ENCODE measurements around the gene PSENEN.
"Not testable (repeated sequence)": the region's sequence is repeated elsewhere in the genome, so short reads cannot be mapped to it uniquely, and the experiment has no call there.

The PSENEN gene

DNA sequence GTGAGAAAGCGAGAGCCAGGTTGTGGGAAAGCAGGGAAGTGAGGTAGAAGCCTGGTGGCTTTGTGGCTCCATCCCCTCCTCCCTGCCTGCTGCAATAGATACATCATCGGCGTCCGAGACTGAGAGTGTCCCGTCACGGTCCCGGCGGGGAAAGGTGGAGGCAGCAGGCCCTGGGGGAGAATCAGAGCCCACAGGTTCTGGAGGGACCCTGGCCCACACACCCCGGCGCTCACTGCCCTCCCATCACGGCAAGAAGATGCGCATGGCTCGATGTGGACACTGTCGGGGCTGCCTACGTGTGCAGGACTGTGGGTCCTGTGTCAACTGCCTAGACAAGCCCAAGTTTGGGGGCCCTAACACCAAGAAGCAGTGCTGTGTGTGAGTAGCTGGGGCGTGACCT is 22.6 kb upstream of the PSENEN start:
- no peak for DNase-seq (ENCODE audit: low read depth)

DNA sequence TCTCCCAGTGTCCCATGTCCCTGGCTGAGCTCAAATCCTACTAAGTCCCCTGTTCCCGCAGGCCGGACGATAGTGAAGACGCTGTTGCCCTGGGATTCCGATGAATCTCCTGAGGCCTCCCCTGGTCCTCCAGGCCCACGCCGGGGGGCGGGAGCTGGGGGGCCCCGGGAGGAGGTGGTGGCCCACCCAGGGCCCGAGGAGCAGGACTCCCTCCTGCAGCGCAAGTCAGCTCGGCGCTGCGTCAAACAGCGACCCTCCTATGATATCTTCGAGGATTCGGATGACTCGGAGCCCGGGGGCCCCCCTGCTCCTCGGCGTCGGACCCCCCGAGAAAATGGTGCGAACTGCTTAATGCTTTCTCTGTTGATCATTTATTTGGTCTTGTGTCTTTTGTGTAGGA is 21.8 kb upstream of the PSENEN start:
- H3K4me3 ChIP-seq (ENCODE audit: low read depth, low read length), result no peak overlapping the region
- no peak for TF ChIP-seq CTCF (IDR thresholded peaks at IDR 0.05; ENCODE audit: control insufficient read depth, extremely low read depth, insufficient read depth)
- DNase-seq (ENCODE audit: low read depth), result no peak

More for the DNA sequence above, 22.6 kb upstream of the PSENEN start:
- TF ChIP-seq CTCF (IDR thresholded peaks at IDR 0.05; ENCODE audit: control insufficient read depth, extremely low read depth, insufficient read depth), result no peak
- no peak overlapping the region for H3K4me3 ChIP-seq (ENCODE audit: low read depth, low read length)

DNA sequence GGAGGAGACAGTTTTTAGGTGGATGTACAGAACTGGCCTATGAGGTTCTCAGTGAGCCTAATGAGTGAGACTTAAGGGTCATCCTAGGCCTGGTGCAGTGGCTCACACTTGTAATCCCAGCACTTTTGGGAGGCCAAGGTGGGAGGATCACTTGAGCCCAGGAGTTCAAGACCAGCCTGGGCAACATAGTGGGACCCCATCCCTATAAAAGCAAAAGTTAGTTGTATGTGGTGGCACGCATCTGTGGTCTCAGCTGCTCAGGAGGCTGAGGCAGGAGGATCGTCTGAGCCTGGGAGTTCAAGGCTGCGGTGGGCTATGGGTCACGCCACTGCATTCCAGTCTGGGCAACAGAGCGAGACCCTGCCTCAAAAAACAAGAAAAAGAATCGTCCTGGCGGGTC is 21.3 kb upstream of the PSENEN start:
- not testable (repeated sequence) for DNase-seq (ENCODE audit: low read depth)

DNA sequence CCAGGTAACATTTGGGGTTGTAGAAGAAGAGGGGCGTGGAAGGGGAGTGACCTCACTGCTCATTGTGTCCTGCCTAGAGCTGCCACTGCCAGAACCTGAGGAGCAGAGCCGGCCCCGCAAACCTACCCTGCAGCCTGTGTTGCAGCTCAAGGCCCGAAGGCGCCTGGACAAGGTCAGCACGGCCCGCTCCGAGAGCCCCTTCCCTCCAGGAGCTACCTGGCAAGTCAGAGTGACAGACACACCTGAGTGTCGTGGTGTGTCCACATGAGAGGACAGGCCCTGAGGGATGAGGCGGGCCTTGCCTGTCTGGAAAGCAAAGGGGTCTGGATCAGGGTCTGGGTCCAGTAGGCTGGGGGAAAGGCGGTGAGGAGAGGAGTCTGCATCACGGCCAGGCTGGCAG is 20.9 kb upstream of the PSENEN start:
- H3K4me3 ChIP-seq (ENCODE audit: low read depth, low read length), result no peak overlapping the region
- no peak for TF ChIP-seq CTCF (IDR thresholded peaks at IDR 0.05; ENCODE audit: control insufficient read depth, extremely low read depth, insufficient read depth)
- DNase-seq (ENCODE audit: low read depth), result no peak

More for the DNA sequence above, 21.3 kb upstream of the PSENEN start:
- not testable (repeated sequence) for H3K4me3 ChIP-seq (ENCODE audit: low read depth, low read length)

- no peak for TF ChIP-seq CTCF (IDR thresholded peaks at IDR 0.05; ENCODE audit: control insufficient read depth, extremely low read depth, insufficient read depth)
- DNase-seq (ENCODE audit: low read depth), result no peak
- no peak overlapping the region for H3K4me3 ChIP-seq (ENCODE audit: low read depth, low read length)
These were observed 20.1 kb upstream of the PSENEN start for GRCh38 chr19:35725216-35725861.

GRCh38 chr19:35727053-35727955 is 18.1 kb upstream of the PSENEN start:
- no peak for DNase-seq (ENCODE audit: low read depth)
- H3K4me3 ChIP-seq (ENCODE audit: low read depth, low read length), result no peak overlapping the region
- TF ChIP-seq CTCF (IDR thresholded peaks at IDR 0.05; ENCODE audit: control insufficient read depth, extremely low read depth, insufficient read depth), result no peak

DNA sequence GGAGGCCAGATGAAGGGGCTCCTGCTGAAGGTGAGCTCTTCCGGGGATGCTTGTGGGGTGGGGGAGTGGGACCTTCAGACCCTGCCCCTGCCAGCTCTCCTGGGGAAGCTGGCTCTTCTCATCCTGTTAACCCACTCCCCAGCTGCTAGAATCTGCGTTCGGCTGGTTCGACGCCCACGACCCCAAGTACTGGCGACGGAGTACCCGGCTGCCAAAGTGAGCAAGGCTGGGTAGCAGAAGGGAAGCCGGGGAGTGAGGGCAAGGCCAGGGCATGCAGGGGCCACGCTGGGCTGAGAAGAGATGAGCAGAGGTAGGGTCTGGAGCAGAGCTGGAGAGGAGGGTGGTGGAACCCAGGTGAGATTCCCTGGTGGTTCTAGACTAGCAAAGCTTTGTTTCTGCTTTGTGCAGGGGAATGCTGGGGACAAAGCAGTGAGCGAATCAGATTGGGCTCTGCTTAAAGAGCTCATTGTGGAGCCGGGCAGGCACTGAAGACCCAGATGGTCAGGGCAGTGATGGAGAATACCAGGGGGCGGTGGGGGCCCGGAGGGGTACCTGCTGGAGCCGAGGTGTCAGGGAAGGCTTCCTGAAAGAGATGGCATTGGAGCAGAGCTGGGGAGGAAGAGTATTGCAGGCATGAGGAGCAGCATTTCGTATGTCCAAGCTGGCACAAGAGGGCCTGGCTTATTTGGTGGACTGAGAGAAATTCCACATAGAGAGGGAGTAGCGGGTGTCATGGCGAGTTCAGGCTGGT is 17.3 kb upstream of the PSENEN start:
- no peak for DNase-seq (ENCODE audit: low read depth)
- H3K4me3 ChIP-seq (ENCODE audit: low read depth, low read length), result no peak overlapping the region
- TF ChIP-seq CTCF (IDR thresholded peaks at IDR 0.05; ENCODE audit: control insufficient read depth, extremely low read depth, insufficient read depth), result no peak
